CD4-positive, alpha-beta T cell treated with Interleukin-6 for 4 hours (primary cell): Measurements from ENCODE around the gene DISC1.
A peak's percentile ranks its signal among the peaks of the same experiment; 100 is the strongest.
"Not testable (repeated sequence)": the region's sequence is repeated elsewhere in the genome, so short reads cannot be mapped to it uniquely, and the experiment has no call there.

Experiments used
- DNase-seq: peaks from one replicate; pipeline ENCODE4 v3.0.0-alpha.2; 2020; ENCODE audit warnings: mixed read lengths

The DISC1 gene

GRCh38 chr1:231626535-231626950 is at the start of gene DISC1:
DISC1 (plus strand) TSS chr1:231626790; CDS start chr1:231626868, 78 bp downstream.
- DNase-seq, result peak; percentile 84

DNA sequence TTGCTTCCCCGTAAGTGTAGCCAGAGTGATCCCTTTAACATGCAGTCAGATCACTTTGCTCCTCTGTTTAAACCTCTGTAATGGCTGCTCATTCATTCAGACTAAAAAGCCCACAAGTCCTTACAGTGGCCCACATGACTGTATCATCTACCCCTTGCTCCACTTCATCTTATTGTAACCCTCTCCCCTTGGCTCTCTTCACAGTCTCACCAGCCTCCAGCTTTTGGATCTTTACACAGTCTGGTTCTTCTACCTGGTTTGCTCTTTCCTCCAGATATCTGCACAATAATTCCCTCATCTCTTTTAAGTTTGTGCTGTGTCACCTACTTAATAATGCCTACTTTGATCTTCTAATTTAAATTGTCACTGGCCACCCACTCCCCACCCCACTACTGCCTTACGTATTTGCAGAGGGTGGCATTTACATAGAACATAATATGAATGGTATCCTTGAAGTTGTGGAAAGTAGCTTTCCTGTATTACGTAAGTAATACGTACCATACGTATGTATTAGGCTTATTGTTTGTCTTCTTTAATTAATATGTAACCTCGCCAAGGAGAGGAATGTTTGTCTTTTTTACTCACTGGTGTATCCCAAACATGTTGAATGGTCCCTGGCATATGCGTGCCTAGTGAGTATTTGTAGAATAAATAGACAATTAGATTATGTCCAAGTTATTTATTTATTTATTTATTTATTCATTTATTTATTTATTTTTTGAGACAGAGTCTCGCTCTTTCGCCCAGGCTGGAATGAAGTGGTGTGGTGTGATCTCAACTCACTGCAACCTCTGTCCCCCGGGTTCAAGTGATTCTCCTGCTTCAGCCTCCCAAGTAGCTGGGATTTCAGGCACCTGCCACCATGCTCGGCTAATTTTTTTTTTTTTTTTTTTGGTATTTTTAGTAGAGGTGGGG is 49.5 kb upstream of the DISC1 start:
- DNase-seq, result no peak

DNA sequence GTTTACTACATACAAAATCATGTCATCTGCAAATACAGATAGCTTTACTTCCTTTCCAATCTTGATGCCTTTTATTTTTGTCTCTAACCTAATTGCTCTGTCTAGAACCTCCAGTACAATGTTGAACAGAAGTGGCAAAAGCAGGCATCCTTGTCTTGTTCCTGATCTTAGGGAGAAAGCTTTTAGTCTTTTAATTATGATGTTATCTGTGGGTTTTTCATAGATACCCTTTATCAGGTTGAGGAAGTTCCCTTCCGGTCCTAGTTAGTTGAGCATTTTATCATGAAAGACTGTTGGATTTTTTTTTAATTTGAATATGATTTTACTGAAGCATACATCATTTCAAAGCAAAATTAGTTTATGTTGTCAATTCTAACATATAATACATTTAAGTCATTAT is 45.7 kb upstream of the DISC1 start:
- DNase-seq, result no peak

GRCh38 chr1:231581859-231582258 is 44.7 kb upstream of the DISC1 start:
- no peak for DNase-seq

DNA sequence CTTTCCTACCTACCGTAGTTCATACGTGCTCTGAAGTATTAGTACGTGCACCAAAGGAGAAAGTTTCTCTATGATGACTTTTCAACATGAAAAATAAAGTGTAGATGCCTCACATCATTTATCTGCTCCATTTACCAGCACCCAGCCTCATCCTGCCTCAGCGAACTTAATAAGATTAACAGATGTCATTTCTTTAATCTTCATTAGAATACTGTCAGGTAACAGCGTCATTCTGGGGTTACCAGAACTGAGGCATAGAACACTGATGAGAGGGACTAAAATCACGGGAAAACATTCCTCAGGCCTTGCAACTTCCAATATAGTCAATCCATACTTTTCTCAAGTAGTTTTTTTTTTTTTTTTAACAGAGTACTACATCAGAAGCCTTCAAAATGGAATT is 43.2 kb upstream of the DISC1 start:
- no peak for DNase-seq

- DNase-seq, result no peak
Measured at GRCh38 chr1:231584117-231584516, 42.5 kb upstream of the DISC1 start.

DNA sequence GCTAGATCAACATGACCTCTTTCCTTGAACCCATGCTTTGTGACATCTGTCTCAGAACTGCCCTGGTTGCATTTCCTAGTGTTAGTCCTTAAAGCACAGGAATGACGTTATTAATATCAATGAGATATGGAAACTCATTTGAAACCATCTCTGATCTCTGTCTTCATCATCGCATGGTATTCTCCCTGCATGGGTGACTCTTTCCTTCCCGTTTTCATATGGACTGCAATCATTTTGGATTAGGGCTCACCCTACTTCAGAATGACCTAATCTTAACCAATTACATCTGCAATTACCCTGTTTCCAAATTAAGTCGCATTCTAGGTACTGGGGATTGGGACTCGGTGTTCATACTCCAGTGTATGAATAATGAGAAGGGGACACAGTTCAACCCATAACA is 41.7 kb upstream of the DISC1 start:
- no peak for DNase-seq

DNA sequence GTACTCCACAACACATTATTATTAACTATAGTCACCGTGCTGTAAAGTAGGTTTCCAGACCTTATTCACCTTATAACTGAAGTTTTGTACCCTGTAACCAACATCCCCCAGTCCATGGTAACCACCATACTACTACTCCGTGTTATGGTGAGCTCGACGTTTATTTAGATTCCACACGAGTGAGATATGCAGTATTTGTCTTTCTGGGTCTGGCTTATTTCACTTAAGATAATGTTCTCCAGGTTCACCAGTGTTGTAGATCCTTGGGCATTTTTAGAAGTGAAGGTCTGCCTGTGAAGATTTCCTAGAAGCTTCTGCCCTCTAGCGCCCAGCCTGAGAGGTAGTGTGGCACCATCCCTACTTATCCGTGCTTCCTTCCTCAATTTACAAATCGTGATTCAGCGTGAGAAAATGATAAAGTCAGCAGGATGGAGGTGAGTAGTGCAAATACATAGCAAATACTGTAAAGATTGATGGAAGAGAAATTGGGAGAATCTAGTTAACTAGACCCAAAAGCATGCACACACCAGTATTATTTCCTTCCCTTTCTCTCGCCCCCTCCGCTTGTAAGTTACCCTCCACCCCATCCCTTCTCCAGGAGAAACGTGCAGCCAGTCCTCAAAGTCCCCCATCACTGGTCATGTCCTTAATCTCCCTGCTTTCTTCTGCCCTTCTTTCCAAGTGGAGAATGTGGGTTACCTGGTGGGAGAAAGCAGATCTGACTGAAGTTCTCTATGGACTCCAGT is 36.0 kb upstream of the DISC1 start:
- peak; percentile 56 for DNase-seq

- no peak for DNase-seq
Measured at GRCh38 chr1:231591466-231591865, 35.1 kb upstream of the DISC1 start.

- DNase-seq, result no peak
Measured at GRCh38 chr1:231592809-231593208, 33.8 kb upstream of the DISC1 start.

- not testable (repeated sequence) for DNase-seq
Measured at GRCh38 chr1:231593264-231593663, 33.3 kb upstream of the DISC1 start.

DNA sequence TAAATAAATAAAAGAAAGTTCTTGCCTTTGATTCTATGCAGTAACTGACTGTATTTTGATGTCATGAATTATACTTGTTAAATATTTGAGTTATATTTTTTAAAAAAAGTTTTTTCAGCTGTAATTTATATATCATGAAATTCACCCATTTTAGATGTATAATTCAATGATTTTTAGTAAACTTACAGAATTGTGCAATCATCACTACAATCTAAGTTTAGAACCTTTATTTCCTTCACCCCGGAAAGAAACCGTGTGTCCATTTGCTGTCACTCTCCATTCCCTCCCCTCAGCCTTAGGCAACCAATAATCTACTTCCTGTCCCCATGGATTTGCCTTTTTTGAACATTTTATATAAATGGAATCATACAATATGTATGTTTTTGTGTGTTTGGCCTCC is 32.5 kb upstream of the DISC1 start:
- DNase-seq, result no peak

DNA sequence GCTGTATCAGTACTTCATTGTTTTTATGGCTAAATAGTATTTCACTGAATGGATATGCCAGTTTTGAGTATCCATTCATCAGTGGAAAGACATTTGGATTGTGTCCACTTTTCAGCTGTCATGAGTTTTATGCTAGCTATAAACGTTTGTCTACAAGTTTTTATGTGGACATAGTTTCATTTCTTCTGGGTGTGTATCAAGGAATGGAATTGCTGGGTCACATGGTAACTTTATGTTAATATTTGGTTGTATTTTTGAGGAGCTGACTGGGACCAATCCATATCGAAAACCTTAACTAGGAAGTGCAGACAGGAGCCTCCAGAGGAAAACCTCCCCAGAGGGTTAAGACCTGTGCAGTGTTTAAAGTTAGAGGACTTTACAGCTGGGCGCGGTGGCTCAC is 31.8 kb upstream of the DISC1 start:
- no peak for DNase-seq

- no peak for DNase-seq
Measured at GRCh38 chr1:231596337-231596791, 30.2 kb upstream of the DISC1 start.

DNA sequence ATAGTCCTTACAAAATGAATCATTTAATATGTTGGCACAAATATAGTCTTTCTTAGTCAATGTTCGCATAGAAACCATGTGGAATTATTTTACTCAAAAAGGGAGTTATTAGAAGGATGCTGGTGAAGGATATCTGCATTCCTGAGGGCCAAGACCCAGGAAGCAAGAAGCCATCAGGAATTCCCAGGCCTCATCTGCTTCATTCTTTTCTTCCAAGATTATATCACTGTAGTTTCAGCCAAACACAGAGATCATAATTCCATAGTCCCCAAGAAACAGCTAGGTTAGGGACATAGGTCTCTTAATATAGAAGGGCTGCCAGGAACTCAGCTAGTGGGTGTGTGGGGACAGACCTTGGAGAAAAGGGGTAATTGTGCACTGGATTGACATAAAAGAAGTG is 28.6 kb upstream of the DISC1 start:
- DNase-seq, result no peak

DNA sequence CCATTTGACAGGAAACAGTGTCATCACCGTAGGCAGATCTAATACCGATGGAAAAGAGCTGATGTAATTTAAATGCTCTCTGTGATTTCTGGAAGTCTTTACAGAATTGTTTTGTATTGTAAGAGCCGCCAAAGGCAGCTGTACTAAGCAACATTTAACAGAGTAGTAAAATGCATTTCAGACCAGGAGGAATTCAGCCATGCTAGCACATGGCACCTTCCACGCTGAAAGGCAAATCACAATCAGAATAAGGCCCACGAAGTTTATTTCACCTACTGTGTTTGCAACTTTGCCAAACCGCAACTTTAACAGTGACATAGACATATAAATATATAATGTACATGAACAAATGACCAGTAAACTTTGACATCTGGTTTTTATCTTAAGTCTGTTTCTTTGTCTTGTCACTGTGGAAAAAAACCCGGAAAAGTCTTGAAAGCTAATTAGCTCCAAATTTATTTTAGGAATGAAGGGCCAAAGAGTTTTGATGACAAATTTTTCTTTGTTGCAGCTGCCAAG is 26.1 kb upstream of the DISC1 start:
- DNase-seq, result no peak

DNA sequence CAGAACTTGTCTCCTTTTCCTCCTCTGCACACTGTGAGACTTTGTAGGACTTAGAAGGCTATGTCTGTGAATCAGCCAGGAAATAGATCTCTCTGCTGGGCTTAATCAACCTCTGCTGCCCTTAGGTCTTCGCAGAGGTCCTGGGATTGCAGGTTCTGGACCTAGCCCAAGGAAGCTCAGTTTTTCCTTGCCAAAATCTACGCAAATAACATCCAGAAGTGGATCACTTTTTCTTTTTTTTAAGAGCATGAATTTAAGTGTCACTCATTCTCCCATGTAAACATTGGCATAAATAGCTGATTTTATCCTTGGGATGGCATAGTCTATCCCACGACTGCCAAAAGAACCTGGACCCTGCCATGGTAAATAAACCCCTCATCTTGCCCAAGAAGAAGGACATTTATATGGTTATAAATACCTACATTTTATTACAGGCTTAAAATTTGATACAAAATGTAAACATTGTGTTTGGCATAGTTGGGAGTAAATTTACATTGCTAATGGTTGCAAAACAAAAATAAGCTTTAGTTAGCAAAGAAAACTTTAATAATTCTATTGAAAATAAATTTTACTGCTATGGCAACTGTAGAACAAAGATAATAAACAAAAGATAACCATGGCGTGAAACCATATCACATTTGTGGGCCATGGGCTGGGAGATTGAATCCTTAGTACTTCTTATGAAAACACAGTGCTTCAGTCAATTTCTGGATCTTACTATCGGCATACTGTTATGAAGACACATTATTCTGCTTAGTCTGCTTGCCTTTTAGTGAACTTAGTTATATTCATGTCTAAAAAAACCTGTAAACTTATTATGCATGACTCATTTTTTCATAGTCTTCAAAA is 24.5 kb upstream of the DISC1 start:
- no peak for DNase-seq

- no peak for DNase-seq
Measured at GRCh38 chr1:231602673-231602984, 24.0 kb upstream of the DISC1 start.

- DNase-seq, result peak; percentile 58
Measured at GRCh38 chr1:231603598-231604275, 22.9 kb upstream of the DISC1 start.

DNA sequence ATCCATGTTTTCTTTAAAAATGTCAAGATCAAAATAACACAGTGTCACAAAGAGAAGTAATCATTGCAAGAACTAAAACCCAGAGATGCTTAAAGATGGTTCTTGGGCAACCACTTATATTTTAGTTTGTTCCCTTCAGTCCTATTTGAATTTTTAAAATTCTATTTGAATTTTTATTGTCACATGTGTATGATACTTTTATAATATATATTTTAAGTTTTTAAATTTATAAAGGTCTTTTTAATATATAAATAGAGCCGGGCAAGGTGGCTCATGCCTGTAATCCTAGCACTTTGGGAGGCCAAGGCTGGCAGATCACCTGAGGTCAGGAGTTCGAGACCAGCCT is 22.3 kb upstream of the DISC1 start:
- DNase-seq, result no peak

DNA sequence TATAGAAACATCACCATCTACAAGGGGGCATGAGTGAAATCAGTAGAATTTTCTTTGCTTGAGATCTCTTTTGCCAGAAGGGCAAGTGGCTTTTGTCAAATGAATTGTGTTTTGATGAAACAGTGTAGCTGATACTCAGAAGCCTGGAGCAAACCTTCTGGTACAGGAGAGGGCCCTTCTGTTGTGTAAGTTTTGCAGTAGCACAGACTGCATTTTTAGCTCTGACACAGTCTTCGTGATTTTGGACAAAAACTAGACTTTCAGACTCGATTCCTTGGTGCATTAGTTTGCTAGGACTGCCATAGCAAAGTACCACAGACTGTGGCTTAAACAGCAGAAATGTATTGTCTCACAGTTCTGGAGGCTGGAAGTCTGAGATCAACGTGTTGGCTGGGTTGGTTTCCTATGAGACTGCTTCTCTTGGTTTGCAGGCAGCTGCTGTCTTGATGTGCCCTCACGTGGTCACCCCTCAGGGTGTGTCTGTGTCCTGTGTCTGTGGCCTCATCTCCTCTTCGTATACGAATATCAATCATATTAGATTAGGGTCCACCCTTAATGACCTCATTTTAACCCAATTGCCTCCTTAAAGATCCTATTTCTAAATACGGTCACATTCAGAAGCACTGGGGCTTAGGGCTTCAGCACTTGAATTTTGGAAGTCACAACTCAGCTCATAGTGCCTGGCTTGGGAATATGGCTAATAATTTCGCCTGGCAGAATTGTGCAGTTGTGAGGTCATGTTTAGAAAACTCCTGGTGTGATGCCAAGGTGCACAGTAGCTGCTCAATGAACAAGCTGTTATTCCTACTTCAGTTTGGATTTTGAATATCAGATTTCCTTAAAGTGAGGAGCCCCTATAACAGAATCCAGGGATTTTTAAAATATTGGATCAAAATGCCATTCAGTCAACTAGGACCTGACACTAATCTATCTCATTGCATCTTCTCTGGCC is 21.2 kb upstream of the DISC1 start:
- no peak for DNase-seq
